Subcutaneous abdominal adipose tissue (tissue), 5 donors: Measurements from ENCODE around the gene DNAJB13.
"Not testable (repeated sequence)": the region's sequence is repeated elsewhere in the genome, so short reads cannot be mapped to it uniquely, and the experiment has no call there.

Source experiments
- H3K27ac ChIP-seq: one replicate; pipeline ENCODE4 v1.7.0; 2013; ENCODE audit warnings: low read depth, mild to moderate bottlenecking, inconsistent platforms, low read length, moderate library complexity
- H3K27me3 ChIP-seq, 5 donors: one replicate each; pipeline ENCODE4 v1.7.0; 2013; ENCODE audit warnings: low read length in 5 of 5, inconsistent platforms in 1 of 5; ENCODE audit not compliant: control insufficient read depth in 5 of 5, insufficient read depth in 4 of 5
- H3K36me3 ChIP-seq, 5 donors: one replicate each; pipeline ENCODE4 v1.7.0; 2013; ENCODE audit warnings: low read length in 5 of 5; ENCODE audit not compliant: control insufficient read depth in 5 of 5, insufficient read depth in 5 of 5
- H3K4me1 ChIP-seq, 5 donors: one replicate each; pipeline ENCODE4 v1.7.0; 2013; ENCODE audit warnings: low read length in 5 of 5, mild to moderate bottlenecking in 3 of 5, moderate library complexity in 1 of 5; ENCODE audit not compliant: control insufficient read depth in 5 of 5, insufficient read depth in 5 of 5
- H3K4me3 ChIP-seq, 5 donors: one replicate each; pipeline ENCODE4 v1.7.0; 2013; ENCODE audit warnings: low read length in 5 of 5, low read depth in 1 of 5
- H3K9ac ChIP-seq, 5 donors: one replicate each; pipeline ENCODE4 v1.7.0; 2013; ENCODE audit warnings: low read length in 5 of 5, mild to moderate bottlenecking in 4 of 5, moderate library complexity in 3 of 5
- H3K9me3 ChIP-seq, 5 donors: one replicate each; pipeline ENCODE4 v1.7.0; 2013; ENCODE audit warnings: low read length in 5 of 5; ENCODE audit not compliant: control insufficient read depth in 5 of 5
- donor health status: healthy.
- donor health status: healthy.
- donor health status: healthy.
- donor health status: healthy.
- donor health status: healthy.

Gene DNAJB13

GRCh38 chr11:73982990-73983740 lies 32.3 kb downstream of the DNAJB13 start:
- Histone ChIP-seq H3K36me3 (peaks cover 0 to 21% (median 17%) of the 10 kb centered on the region in 5 donors), H3K4me3 (peak overlapping the region; percentile 75 to 98 (median 89)), H3K9me3 (no peaks in the 10 kb centered on the region), H3K27me3 (no peaks in the 10 kb centered on the region), H3K4me1 (peaks cover 3 to 57% (median 40%) of the 10 kb centered on the region in 5 donors), H3K9ac (peak overlapping the region; percentile 38 to 81 (median 75)), H3K27ac (peak overlapping the region; percentile 82)

GRCh38 chr11:73983741-73984538 lies 33.1 kb downstream of the DNAJB13 start:
- Histone ChIP-seq H3K4me1 (peaks cover 3 to 50% (median 34%) of the 10 kb centered on the region in 5 donors), H3K9ac (peak overlapping the region; percentile 38 to 81 (median 74)), H3K4me3 (peak overlapping the region; percentile 66 to 92 (median 88)), H3K27ac (peak overlapping the region; percentile 82), H3K36me3 (peaks cover 0 to 13% (median 9%) of the 10 kb centered on the region in 5 donors), H3K9me3 (no peaks in the 10 kb centered on the region), H3K27me3 (no peaks in the 10 kb centered on the region)

DNA sequence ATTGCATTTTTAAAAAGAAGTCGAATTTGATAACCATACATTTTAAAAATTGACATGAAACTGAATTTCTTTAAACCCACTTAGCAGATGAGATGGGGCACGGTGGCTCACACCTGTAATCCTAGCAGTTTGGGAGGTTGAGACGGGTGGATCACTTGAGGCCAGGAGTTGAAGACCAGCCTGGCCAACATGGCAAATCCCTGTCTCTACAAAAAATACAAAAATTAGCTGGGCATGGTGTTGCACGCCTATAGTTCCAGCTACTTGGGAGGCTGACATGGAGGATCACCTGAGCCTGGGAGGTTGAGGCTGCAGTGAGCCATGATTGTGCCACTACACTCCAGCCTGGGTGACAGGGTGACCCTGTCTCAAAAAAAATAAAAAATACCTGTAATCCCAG lies 34.8 kb downstream of the DNAJB13 start:
- not testable (repeated sequence) for H3K36me3 ChIP-seq, H3K9me3 ChIP-seq, H3K27ac ChIP-seq, H3K27me3 ChIP-seq, H3K4me3 ChIP-seq, H3K9ac ChIP-seq
- H3K4me1 ChIP-seq: peaks cover 3 to 34% (median 31%) of the 10 kb centered on the region in 5 donors

GRCh38 chr11:73988227-73988626 lies 37.4 kb downstream of the DNAJB13 start:
- Histone ChIP-seq H3K27me3 (no peaks in the 10 kb centered on the region), H3K9me3 (no peaks in the 10 kb centered on the region), H3K9ac (no peak overlapping the region), H3K27ac (no peak overlapping the region), H3K4me3 (no peak overlapping the region), H3K36me3 (no peaks in the 10 kb centered on the region), H3K4me1 (peaks cover 3 to 12% (median 10%) of the 10 kb centered on the region in 5 donors)

GRCh38 chr11:73989156-73989555 lies 38.3 kb downstream of the DNAJB13 start:
- Histone ChIP-seq H3K27ac (no peak overlapping the region), H3K4me1 (peaks cover 0 to 3% (median under 1%) of the 10 kb centered on the region in 5 donors), H3K27me3 (no peaks in the 10 kb centered on the region), H3K9ac (no peak overlapping the region), H3K36me3 (no peaks in the 10 kb centered on the region), H3K4me3 (no peak overlapping the region), H3K9me3 (no peaks in the 10 kb centered on the region)

DNA sequence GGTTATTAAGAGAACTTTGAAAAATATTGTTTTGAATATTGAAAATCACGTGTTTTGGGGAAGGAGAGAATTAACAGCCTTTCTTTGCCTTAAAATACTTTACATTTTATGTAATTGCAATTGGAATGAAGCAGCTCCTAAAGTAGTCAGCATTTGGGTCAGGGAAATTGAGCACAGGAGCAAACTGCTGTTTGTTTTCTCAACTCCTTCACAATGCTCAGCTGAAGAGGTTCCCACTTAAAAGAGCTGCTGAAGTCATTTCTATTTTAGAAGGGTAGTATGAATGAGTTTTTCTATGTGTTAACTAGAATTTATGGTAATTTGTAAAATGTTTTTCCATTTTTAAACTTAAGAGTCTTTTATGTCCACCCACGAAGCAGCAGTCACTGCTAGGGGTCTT lies 39.9 kb downstream of the DNAJB13 start:
- H3K4me1 ChIP-seq: peaks cover 0 to 3% (median 0%) of the 10 kb centered on the region in 5 donors
- no peak overlapping the region for H3K4me3 ChIP-seq
- H3K9me3 ChIP-seq: no peaks in the 10 kb centered on the region
- H3K27ac ChIP-seq: no peak overlapping the region
- H3K36me3 ChIP-seq: no peaks in the 10 kb centered on the region
- no peaks in the 10 kb centered on the region for H3K27me3 ChIP-seq
- H3K9ac ChIP-seq: no peak overlapping the region

GRCh38 chr11:73991471-73992006 lies 40.7 kb downstream of the DNAJB13 start:
- Histone ChIP-seq H3K4me3 (no peak overlapping the region), H3K36me3 (no peaks in the 10 kb centered on the region), H3K9ac (no peak overlapping the region), H3K27ac (no peak overlapping the region), H3K9me3 (no peaks in the 10 kb centered on the region), H3K4me1 (peaks cover 0 to 3% (median 0%) of the 10 kb centered on the region in 5 donors), H3K27me3 (no peaks in the 10 kb centered on the region)

DNA sequence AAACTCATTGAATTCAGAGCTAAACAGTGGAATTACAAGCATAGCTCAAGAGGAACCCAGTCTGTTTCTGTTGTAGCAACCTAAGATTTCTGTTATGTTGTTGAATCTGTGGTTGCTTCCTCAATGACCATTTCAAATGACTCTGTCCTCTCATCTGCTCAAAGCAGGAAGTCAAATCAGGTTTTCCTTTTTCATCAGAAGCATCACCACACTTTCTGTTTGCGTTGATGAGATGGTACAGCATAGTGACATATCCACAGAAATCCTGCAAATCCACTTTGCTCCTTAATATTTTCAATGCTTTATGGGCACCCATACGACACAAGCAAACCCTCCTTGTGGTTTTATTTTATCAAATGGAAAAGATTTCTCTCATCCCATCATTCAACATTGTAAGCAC lies 44.4 kb downstream of the DNAJB13 start:
- no peaks in the 10 kb centered on the region for H3K27me3 ChIP-seq
- no peak overlapping the region for H3K9ac ChIP-seq
- no peak overlapping the region for H3K4me3 ChIP-seq
- no peak overlapping the region for H3K27ac ChIP-seq
- no peaks in the 10 kb centered on the region for H3K9me3 ChIP-seq
- H3K4me1 ChIP-seq: peaks cover 0 to 3% (median 0%) of the 10 kb centered on the region in 5 donors
- peaks cover 0 to 2% (median 0%) of the 10 kb centered on the region in 5 donors for H3K36me3 ChIP-seq

GRCh38 chr11:73995731-73996130 lies 44.9 kb downstream of the DNAJB13 start:
- H3K9ac ChIP-seq: no peak overlapping the region
- H3K4me3 ChIP-seq: no peak overlapping the region
- H3K27ac ChIP-seq: no peak overlapping the region
- peaks cover 0 to 3% (median 0%) of the 10 kb centered on the region in 5 donors for H3K4me1 ChIP-seq
- H3K27me3 ChIP-seq: no peaks in the 10 kb centered on the region
- peaks cover 0 to 2% (median 0%) of the 10 kb centered on the region in 5 donors for H3K36me3 ChIP-seq
- no peaks in the 10 kb centered on the region for H3K9me3 ChIP-seq
